Retinal pigment epithelial cell (primary cell): ENCODE measurements around the gene CCDC63.

Experiments used
- DNase-seq: peaks from one replicate; pipeline ENCODE4 v3.0.0-alpha.2; 2010; ENCODE audit warnings: low read depth
- H3K4me3 ChIP-seq: 2 replicates; pipeline ENCODE4 v1.5.1; 2011; ENCODE audit warnings: mild to moderate bottlenecking, low read length, control low read depth, moderate library complexity
- CTCF ChIP-seq: conservative IDR thresholded peaks from 2 replicates; pipeline ENCODE4 v1.5.1; 2011; ENCODE audit warnings: low read depth, low read length, control low read depth, inconsistent platforms

Gene CCDC63

GRCh38 chr12:110872100-110872499, 25.3 kb downstream of the CCDC63 start:
- H3K4me3 ChIP-seq, result no peak overlapping the region
- DNase-seq, result no peak

GRCh38 chr12:110874351-110874750, 27.6 kb downstream of the CCDC63 start:
- TF ChIP-seq CTCF, result no peak
- DNase-seq, result no peak

More at GRCh38 chr12:110872100-110872499, 25.3 kb downstream of the CCDC63 start:
- TF ChIP-seq CTCF, result no peak

GRCh38 chr12:110874781-110875180, 28.0 kb downstream of the CCDC63 start:
- no peak for DNase-seq
- no peak overlapping the region for H3K4me3 ChIP-seq
- TF ChIP-seq CTCF, result no peak

More at GRCh38 chr12:110874351-110874750, 27.6 kb downstream of the CCDC63 start:
- no peak overlapping the region for H3K4me3 ChIP-seq

- no peak for TF ChIP-seq CTCF
- no peak for DNase-seq
- H3K4me3 ChIP-seq, result no peak overlapping the region
Measured at GRCh38 chr12:110880651-110881050, 33.9 kb downstream of the CCDC63 start.

GRCh38 chr12:110883251-110883650, 36.5 kb downstream of the CCDC63 start:
- no peak overlapping the region for H3K4me3 ChIP-seq
- DNase-seq, result no peak
- TF ChIP-seq CTCF, result no peak

DNA sequence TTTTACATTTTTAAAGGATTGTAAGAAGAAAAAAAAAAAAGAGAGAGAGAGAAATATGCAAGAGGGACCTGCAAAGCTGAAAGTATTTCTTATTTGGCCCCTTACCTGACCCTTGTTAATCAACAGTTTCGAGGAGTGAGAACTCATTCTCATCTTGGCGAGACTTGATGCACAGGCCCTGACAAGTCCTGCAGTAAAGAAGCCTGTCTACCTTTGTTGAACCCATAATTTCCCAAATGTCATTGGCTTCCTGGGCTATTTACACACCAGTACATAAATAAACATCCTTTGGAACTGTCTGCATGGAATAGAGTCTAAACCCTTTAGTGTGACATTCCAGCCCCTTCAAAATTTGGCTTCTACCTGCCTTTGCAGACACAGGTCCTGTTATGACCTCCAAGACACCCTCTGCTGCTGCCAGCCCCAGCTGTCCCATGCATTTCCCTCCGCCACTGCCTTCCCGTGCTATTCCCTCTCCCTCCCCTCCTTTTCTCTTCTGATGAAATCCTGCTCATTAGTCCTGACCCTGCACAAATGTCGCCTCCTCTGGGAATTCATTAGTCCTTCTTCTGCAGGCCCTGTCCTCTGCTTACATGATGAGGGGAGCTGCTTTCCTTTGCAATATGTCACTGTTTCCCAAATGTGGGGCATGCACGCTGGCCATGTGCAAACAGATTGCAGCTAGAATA, 38.5 kb downstream of the CCDC63 start:
- no peak for DNase-seq
- H3K4me3 ChIP-seq, result no peak overlapping the region
- TF ChIP-seq CTCF, result no peak

DNA sequence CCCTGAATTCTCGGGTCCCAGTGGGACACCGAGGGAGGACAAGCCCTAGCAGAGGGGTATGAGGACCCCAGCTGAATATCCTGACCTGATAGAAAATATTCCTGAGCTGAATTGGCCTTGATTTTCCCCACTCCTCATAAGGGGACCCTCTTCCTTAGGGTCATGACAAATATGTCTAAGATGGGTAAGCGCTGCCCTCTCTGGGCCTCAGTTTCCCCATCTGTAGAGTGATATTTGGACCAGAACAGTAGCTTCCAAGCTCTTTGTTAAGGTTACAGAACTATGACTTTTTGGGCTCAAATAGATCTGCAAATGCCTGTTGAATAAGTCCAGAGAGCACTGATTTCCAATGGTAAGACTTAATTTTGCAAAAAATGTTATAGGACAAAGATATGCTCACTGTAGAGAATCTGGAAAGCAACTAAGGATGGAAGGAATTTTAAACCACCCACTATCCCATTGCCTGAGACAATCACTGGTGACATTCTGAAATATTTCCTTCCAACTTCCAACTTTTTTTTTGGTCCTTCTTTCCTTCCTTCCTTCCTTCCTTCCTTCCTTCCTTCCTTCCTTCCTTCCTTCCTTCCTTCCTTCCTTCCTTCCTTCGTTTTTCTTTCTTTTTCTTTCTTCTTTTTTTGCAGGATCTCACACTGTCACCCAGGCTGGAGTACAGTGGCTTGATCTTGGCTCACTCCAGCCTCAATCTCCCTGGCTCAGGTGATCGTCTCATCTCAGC, 41.6 kb downstream of the CCDC63 start:
- TF ChIP-seq CTCF, result no peak
- DNase-seq, result no peak
- no peak overlapping the region for H3K4me3 ChIP-seq
